ENCODE measurements around the gene GIMAP2.
"Not testable (repeated sequence)": the region's sequence is repeated elsewhere in the genome, so short reads cannot be mapped to it uniquely, and the experiment has no call there.

The GIMAP2 gene

GRCh38 chr7:150685219-150686029, at the start of gene GIMAP2:
Gene GIMAP2, plus strand, starts transcription at chr7:150685706. Its CDS starts 1,354 bp downstream, at chr7:150687060.
- no peak for DNase-seq

- DNase-seq, result no peak
Measured at GRCh38 chr7:150641854-150642253, 43.7 kb upstream of the GIMAP2 start.

GRCh38 chr7:150642926-150643325, 42.6 kb upstream of the GIMAP2 start:
- no peak for DNase-seq

- no peak for DNase-seq
Measured at GRCh38 chr7:150645259-150646020, 40.1 kb upstream of the GIMAP2 start.

- no peak for DNase-seq
Measured at GRCh38 chr7:150648353-150649079, 37.0 kb upstream of the GIMAP2 start.

- no peak for DNase-seq
Measured at GRCh38 chr7:150649080-150649385, 36.5 kb upstream of the GIMAP2 start.

- DNase-seq, result no peak
Measured at GRCh38 chr7:150654692-150655091, 30.8 kb upstream of the GIMAP2 start.

GRCh38 chr7:150656047-150656446, 29.5 kb upstream of the GIMAP2 start:
- no peak for DNase-seq

- DNase-seq, result no peak
Measured at GRCh38 chr7:150657526-150657925, 28.0 kb upstream of the GIMAP2 start.

GRCh38 chr7:150660939-150661613, 24.4 kb upstream of the GIMAP2 start:
- DNase-seq, result no peak

GRCh38 chr7:150662821-150663220, 22.7 kb upstream of the GIMAP2 start:
- DNase-seq, result not testable (repeated sequence)

- DNase-seq, result no peak
Measured at GRCh38 chr7:150663802-150664494, 21.6 kb upstream of the GIMAP2 start.

- DNase-seq, result no peak
Measured at GRCh38 chr7:150665089-150665748, 20.3 kb upstream of the GIMAP2 start.

GRCh38 chr7:150665896-150666295, 19.6 kb upstream of the GIMAP2 start:
- DNase-seq, result no peak

- DNase-seq, result no peak
Measured at GRCh38 chr7:150666412-150666811, 19.1 kb upstream of the GIMAP2 start.

GRCh38 chr7:150668472-150668911, 17.0 kb upstream of the GIMAP2 start:
- no peak for DNase-seq

GRCh38 chr7:150668977-150669376, 16.5 kb upstream of the GIMAP2 start:
- no peak for DNase-seq

- not testable (repeated sequence) for DNase-seq
Measured at GRCh38 chr7:150671798-150672585, 13.5 kb upstream of the GIMAP2 start.

- no peak for DNase-seq
Measured at GRCh38 chr7:150675714-150676113, 9.8 kb upstream of the GIMAP2 start.

GRCh38 chr7:150676276-150676675, 9.2 kb upstream of the GIMAP2 start:
- DNase-seq, result not testable (repeated sequence)

- DNase-seq, result not testable (repeated sequence)
Measured at GRCh38 chr7:150676854-150677253, 8.7 kb upstream of the GIMAP2 start.
